A204.1 (cell line): ENCODE measurements around the gene MRPS7.
"Not testable (repeated sequence)": the region's sequence is repeated elsewhere in the genome, so short reads cannot be mapped to it uniquely, and the experiment has no call there.

Experiments used
- FAIRE-seq: peaks from 2 replicates; lab custom pipeline; 2012; peaks lifted over from hg19 to GRCh38; lab: Jason Lieb, UNC

MRPS7 gene

DNA sequence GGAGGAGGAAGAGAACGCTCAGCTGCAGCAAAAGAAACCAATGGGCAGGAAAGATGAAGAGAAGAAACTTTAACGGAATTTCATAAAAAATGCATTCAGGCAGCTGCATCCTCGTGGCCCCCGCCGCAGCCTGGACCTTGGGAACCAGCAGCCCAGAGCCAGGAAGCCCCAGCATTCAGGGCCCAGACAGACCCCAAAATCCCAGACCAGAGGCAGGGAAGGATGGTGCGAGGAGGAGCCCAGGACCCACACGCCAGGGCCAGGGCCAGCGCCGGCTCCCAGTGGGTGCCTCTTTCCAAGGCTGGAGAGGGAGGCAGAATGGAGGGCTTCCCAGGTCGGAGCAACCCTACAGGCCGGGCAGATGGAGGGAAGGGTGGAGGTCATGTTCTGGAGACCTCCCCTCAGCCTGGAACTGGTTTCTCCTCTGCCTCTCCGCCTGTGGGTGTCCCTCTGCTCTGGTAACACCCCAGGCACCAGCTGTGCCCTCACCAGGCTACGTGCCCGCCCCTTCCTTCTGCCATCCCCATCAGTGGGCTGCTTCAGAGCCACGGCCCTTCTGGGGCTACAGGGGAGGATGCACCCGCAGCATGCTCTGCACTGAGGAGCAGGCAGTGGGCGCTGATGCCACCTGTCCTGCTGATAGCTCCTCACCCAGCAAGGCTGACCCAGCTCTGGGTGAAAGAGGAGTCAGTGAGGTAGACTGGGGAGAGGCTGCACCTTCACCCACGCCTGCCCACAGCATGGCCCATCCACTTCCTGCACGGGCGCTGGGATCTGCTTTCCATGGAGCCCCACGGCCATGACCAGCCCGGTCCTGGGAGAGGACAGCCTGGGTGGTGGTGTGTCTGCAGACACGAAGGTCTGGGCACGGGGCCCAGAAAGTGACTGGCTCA lies 10.5 kb downstream of the MRPS7 start:
- no peak for FAIRE-seq

DNA sequence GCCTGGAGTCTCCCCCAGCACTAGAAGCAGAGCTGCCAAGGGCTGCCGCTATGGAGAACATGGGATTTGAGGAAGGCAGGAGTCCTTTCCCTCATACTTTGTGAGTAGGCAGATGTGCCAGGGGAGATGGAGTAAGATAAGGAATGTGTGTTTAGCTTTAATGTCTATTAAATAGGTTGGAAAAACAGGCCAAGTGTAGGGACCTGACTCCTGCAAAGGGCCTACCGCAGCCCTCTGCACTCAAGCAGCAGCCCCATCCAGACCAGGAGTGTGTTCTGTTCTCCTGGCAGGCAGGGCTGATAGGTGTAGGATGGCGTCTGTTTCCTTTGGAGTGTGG lies 11.1 kb downstream of the MRPS7 start:
- FAIRE-seq = no peak

DNA sequence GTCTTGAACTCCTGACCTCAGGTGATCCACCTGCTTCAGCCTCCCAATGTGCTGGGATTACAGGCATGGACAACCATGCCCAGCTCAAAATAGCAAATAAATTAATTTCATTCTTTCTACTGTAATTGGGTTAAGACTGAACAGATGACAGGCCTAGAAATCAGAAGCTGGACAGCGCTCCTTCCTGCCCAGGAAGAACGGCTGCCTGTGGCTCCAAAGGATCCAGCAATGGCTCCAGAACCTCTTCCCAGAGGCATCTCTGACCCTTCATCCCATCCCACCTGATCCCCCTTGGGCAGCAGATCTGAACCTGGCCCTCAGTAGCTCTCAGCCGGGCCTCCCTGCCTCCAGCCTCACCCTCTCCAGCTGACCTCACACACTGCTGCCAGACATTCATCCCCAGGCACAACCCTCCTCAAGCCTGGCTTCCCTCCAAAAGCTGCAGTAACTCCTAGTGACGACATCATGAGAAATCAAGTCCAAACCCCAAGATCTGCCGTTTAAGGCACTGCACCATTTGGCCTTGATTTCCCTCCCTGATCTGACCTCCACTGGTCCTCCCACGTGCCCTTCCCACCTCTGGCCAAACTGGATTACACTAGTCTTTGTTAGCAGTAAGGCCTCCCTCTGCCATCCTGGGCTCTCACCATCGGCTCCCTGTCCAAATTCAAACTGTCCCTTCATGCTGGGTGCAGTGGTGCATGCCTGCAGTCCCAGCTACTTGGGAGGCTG lies 12.5 kb downstream of the MRPS7 start:
- FAIRE-seq = no peak

DNA sequence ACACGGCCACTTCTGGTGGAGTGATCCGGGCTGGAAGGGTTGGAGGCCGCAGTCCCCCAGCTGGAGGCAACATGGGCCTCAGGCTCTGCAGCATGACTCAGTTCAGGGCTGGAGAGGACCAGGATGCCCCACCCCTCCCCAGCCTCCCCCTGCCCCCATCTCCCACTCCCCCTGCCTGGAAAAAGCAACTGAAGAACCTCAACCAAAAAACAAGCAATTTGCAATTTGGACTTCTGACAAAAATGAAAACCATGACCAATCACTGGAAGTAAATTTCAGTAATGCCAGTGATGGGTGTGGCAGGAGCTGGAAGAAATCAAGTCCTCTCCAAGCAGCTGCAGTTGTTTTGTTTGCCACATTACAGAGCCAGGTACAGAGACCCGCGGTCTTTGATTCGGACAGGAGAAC lies 16.0 kb downstream of the MRPS7 start:
- no peak for FAIRE-seq

DNA sequence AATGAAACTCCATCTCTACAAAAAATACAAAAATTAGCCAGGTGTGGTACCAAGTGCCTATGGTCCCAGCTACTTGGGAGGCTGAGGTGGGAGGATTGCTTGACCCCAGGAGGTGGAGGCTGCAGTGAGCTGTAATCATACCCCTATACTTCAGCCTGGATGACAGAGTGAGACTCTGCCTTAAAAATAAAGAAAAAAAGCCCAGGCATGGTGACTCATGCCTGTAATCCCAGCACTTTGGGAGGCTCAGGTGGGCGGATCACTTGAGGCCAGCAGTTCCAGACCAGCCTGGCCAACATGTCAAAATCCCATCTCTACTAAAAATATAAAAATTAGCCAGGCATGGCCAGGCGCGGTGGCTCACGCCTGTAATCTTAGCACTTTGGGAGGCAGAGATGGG lies 18.5 kb downstream of the MRPS7 start:
- not testable (repeated sequence) for FAIRE-seq

DNA sequence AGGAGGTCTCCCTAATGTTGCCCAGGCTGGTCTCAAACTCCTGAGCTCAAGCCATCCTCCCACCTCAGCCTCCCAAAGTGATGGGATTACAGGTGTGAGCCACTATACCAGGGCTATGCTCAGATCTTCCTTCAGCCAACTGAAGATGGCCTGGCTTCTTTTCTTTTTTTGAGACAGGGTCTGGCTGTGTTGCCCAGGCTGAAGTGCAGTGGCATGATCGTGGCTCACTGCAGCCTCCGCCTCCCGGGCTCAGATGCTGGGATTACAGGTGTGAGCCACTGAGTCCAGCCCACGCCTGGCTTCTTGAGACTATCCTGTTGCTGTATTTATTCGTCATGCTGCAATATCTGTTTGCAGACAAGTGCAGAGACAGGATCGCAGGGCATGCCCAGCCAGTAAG lies 23.4 kb downstream of the MRPS7 start:
- no peak for FAIRE-seq

DNA sequence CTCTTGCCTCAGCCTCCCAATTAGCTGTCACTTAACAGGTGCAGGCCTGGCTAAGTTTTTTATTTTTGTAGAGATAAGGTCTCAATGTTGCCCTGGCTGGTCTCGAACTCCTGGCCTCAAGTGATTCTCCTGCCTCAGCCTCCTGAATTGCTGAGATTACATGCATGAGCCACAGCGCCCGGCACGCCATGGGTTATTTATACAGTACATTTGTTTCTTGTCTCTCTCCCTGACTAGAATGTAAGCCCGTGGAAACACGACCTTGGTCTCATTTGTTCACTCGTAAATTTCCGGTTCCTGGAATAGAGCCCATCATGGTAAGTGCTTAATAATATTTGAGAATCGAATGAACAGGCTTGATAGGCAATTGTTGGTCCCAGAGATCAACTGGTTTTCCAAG lies 25.5 kb downstream of the MRPS7 start:
- FAIRE-seq = no peak

DNA sequence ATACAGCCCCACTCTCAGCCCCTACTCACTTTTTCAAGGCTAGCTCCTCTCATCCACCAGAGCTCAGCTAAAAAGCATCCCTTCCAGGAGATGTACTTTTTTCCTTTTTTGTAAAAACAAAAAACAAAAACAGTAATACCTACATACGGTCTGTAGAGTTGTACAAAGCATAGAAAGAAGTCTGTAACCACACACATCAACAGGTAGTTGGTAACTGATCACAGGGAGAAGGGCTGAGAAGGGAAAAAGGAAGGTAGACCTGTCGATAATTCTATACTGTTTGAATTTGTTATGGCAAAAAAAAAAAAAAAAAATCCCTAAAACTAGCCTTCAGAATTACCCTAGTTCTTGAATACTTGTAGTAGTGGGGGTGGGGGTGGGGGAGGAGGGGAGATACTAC lies 26.7 kb downstream of the MRPS7 start:
- no peak for FAIRE-seq

DNA sequence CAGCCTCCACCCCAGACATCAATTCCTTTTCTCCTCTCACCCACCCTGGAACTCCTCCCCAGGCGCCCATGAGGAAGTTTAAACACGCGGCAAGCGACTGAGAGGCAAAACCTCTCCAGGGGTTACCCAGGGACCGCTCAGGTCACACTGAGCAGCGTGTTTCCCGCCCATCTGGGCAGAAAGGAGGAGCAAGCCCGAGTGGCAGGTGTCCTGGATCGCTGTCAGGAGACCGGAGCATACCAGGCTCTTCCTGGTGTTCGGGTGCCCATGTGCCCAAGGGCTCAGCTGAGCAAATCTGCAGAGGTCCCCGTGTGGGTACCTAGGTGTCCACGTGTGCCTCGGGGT lies 27.1 kb downstream of the MRPS7 start:
- no peak for FAIRE-seq

DNA sequence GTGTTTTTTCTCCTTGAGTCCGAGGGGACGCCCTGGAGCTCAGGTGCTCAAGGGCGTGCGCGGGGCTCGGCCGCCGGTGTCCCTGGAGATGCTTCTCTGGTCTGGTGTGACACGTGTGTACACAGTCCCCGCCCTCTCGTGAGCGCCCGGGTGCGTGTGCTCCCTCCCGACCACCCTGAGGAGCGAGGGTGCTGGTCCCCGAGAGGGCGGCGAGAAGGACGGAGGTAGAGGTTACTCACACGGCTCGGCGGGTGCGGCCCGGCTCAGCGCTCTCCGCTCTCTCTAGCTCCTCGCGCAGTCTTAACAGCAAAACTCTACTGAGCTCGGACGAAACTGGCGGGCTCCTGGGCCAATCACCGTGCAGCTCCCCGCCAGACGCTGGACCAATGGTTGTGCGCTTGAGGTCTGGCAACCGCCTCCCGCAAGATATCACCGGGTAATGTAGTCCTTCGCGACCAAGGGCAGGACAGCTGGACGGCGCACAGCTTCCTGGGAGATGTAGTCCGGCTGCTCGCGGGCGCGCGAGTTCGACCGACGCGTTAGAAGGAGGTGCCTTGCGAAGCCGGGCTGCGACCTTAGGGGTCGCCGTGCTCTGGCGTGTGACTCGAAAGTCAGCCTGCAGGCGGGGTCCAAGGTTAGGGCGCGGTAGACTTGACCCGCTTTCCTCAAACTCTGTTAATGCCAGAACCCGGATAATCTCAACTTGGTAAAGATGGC lies 27.6 kb downstream of the MRPS7 start, which contains the start of gene SLC25A19:
Gene SLC25A19, minus strand, starts transcription at position 319 of the 717 bp plus-strand sequence. CDS start 2,669 bp downstream, outside the sequence.
- FAIRE-seq = peak; percentile 97

DNA sequence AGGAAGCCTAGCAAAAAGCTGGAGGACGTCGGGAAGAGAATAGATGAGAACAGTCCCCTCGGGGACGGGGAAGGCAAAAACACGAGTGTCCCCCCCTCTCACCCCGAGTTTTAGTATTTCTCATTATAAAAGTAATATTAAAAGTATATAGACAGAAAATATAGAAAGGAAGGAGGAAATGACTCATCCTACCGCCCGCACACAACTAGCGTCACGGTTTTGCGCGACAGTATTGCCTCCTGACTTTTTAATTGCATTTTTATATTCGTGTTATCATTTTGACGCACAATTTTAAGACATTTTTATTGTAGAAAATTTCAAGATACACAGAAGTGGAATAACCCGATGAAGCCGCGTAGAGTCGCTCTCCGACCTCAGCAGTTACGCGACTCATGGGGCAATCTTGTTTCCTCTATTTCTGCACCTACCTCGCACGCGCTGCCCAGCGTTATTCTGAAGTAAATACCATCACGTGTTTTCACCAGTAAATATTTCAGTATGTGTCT lies 28.2 kb downstream of the MRPS7 start:
- no peak for FAIRE-seq

DNA sequence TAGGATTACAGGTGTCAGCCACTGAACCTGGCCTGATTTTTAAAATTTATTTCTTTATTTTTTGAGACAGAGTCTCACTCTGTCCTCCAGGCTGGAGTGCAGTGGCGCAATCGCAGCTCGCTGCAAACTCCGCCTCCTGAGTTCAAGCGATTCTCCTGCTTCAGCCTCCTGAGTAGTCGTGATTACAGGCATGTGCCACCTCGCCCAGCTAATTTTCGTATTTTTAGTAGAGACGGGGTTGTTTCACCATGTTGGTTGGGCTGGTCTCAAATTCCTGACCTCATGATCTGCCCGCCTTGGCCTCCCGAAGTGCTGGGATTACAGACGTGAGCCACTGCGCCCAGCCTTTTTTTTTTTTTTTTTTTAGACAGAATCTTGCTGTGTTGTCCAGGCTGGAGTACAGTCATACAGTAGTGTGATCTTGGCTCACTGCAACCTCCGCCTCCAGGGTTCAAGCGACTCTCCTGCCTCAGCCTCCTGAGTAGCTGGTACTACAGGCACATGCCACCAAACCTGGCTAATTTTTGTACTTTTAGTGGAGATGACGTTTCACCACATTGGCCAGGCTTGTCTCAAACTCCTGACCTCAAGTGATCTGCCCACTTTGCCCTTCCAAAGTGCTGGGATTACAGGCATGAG lies 31.2 kb downstream of the MRPS7 start:
- not testable (repeated sequence) for FAIRE-seq

DNA sequence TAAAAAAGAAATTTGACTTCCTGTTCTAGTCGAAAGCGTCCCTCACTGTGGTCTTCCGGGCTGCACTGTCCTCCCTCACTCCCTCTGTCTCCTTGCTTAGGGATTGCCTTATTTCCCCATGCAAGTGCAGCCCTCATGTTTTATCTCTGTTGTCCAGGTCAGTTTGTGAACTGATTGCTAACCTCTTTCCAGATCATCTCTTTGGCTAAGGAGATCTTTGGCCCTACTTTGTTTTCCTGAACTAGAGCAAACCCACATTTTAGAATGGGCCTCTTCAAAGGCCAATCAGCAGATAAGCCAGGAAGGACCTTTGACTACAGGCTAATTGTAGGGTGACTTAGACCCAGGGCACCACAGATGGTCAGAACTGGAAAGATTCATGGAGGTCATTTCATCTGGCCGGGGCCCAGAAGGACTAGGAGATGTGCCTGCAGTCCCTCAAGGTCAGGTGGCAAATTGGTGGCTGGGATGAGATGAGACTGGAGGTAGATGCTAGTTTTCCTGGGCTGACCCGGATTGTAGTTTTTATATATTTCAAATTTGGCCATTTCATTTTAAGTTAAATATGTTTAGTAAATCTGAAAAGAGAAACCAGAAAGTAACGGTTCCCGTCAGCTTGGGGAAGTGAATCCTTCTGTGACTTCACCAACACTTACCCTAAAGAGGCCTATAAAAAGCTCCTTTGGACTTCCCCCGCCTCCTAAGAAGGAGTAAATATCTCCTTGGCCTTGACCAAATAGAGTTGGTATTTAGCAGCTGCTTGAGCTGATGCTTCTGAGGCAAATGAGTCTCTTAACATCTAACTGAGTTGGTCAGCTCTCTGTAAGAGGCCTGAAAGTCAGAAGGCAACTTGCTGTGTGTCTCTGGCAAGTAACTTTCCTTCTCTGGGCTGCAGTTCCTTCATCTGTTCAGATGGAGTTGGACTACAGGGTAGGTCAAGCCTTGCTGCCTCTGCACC lies 33.8 kb downstream of the MRPS7 start:
- FAIRE-seq = no peak

DNA sequence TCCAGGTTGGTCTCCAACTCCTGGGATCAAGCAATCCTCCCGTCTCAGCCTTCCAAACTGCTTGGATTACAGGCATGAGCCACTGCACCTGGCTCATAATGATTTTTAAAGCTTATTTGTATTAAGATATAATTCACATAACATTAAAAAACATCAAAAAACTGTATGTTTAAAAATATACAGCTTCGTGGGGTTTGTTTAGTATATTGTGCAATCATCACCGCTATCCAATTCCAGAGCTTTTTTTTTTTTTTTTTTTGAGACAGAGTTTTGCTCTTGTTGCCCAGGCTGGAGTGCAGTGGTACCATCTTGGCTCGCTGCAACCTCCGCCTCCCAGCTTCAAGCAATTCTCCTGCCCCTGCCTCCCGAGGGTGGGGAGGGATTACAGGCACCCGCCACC lies 38.6 kb downstream of the MRPS7 start:
- no peak for FAIRE-seq

DNA sequence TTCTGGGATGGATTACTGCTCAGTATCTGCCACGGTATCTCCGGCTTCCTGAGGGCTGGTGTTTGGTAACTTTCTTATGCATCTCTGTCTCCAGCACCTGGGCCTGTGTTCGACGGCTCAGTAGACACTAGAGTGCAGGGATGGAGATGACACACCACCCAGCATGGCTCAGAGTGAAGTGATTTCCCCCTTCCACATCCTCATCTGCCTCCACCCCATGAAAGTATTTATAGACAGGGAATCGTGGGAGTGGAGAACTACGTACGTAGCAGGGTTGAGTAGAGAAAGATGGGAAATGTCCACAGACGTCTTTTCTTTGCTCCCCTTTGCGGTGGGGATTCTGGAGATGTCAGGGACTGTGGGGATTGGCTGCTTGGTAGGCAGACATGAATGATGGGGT lies 39.4 kb downstream of the MRPS7 start:
- FAIRE-seq = no peak

DNA sequence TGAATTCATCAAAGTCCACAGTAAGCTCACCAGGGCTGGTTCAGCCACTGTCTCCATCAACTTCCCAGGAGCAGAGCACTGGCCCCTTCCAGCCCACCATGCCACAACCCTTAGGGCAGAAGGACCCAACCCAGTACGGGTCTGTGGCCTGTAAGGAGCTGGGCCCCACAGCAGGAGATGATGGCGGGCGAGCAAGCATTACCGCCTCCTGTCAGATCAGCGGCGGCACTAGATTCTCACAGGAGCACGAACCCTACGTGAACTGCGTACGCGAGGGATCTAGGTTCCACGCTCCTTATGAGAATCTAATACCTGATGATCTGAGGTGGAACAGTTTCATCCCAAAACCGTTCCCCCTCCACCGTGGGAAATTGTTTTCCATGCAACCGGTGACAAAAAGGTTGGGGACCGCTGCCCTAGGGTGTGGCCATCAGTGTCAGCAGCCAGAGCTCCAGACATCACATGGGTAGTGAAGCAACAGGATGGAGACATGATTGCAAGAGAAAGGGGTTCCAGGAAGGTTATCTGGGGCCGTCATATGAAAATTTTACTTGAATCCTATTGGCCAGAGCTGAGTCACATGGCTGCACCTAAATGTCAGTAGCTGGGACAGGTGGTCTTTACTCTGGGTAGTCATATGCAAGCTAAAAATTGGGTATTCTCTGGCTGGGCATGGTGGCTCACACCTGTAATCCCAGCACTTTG lies 40.0 kb downstream of the MRPS7 start:
- FAIRE-seq = no peak

DNA sequence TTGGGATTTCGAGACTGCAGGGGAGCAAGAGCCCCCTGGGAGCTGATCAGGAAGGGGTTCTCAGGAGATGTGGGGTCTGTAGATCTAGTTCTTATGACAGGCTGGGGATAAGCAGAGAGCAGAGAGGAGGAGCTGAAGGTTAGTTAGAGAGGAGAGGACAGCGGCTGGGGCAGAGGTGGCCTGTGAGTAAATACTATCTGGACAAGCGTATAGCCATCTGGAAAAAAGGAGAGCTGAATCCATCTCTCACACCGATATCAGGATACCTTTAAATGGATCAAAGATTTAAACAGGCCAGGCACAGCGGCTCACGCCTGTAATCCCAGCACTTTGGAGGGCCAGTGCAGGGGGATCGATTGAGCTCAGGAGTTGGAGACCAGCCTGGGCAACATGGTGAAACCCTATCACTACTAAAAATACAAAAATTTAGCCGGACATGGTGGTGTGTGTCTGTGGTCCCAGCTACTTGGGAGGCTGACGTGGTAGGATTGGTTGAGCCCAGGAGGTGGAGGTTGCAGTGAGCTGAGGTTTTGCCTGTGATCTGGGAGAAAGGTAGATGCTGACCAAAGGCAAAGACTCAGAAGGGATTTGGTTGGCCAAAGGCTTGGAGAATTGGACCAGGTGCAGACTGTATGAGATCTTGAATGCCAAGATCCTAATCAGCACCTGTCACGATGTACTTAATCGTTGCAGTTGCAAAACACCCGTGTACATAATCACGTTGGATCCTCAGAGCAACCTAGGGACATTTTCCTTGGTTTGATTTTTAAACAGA lies 46.5 kb downstream of the MRPS7 start:
- FAIRE-seq = no peak

DNA sequence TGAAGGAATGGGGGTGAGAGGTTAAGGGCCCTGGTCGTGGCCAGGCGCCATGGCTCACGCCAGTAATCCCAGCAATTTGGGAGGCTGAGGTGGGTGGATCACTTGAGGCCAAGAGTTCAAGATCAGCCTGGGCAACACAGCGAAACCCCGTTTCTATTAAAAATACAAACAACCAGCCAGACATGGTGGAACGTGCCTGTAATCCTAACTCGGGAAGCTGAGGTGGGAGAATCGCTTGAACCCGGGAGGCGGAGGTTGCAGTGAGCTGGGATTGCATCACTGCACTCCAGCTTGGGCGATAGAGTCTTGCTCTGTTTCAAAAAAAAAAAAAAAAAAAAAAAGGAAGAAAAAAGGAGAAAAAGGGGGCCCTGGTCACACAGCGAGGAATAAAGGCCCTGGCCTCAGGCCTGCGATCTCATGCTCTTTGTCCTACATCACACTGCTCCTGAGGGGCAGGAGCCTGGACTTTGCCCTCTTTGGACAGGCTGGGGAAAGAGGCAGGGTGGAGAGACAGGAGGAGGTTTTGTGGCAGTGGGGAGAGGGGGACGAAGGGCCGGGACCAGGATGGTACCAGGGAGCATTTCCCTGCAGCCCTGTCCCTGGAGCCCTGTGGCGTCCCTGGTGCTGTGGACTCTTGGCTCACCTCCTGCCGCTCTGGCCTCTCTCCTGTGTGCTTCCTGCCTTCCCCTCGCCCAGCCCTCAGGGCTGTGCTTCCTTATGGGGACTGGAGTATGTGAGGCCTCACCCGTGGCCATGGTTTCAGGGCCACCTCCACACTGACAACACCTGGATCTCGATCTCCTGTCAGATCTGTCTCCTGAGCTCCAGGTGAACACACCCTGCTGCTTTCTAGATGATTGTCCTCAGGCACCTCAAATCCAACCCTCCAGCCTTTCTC lies 47.3 kb downstream of the MRPS7 start:
- FAIRE-seq = no peak
